GM18508 (cell line): ENCODE measurements around the gene ELMO1.
A peak's percentile ranks its signal among the peaks of the same experiment; 100 is the strongest.

ENCODE experiments used
- ATAC-seq: cut with Tn5 transposase; IDR thresholded peaks from one replicate; pipeline ENCODE4 v1.9.1; 2021; ENCODE audit warnings: moderate number of reproducible peaks; ENCODE audit not compliant: insufficient read depth, unreplicated experiment

Gene ELMO1

GRCh38 chr7:37235813-37236212 lies 212.9 kb downstream of the ELMO1 start:
- ATAC-seq, result no peak

GRCh38 chr7:37234928-37235327 lies 213.7 kb downstream of the ELMO1 start:
- ATAC-seq, result no peak

GRCh38 chr7:37234334-37234733 lies 214.3 kb downstream of the ELMO1 start:
- no peak for ATAC-seq

GRCh38 chr7:37231613-37232012 lies 217.1 kb downstream of the ELMO1 start:
- no peak for ATAC-seq

- no peak for ATAC-seq
These were observed 218.4 kb downstream of the ELMO1 start for GRCh38 chr7:37230221-37230620.

GRCh38 chr7:37229381-37229780 lies 219.3 kb downstream of the ELMO1 start:
- no peak for ATAC-seq

GRCh38 chr7:37225285-37225969 lies 223.2 kb downstream of the ELMO1 start:
- no peak for ATAC-seq

GRCh38 chr7:37224746-37225145 lies 223.9 kb downstream of the ELMO1 start:
- ATAC-seq, result no peak

GRCh38 chr7:37220664-37221063 lies 228.0 kb downstream of the ELMO1 start:
- no peak for ATAC-seq

- no peak for ATAC-seq
These were observed 229.7 kb downstream of the ELMO1 start for GRCh38 chr7:37218956-37219355.

- ATAC-seq, result no peak
These were observed 231.7 kb downstream of the ELMO1 start for GRCh38 chr7:37216923-37217322.

- no peak for ATAC-seq
These were observed 232.4 kb downstream of the ELMO1 start for GRCh38 chr7:37216156-37216852.

- no peak for ATAC-seq
These were observed 233.3 kb downstream of the ELMO1 start for GRCh38 chr7:37215290-37215923.

- ATAC-seq, result peak; percentile 12
These were observed 236.1 kb downstream of the ELMO1 start for GRCh38 chr7:37212556-37212955.

- ATAC-seq, result peak; percentile 42
These were observed 236.6 kb downstream of the ELMO1 start for GRCh38 chr7:37212051-37212450.

- ATAC-seq, result no peak
These were observed 237.4 kb downstream of the ELMO1 start for GRCh38 chr7:37211097-37211880.

- no peak for ATAC-seq
These were observed 239.5 kb downstream of the ELMO1 start for GRCh38 chr7:37209195-37209594.

GRCh38 chr7:37208528-37208927 lies 240.1 kb downstream of the ELMO1 start:
- peak; percentile 40 for ATAC-seq

GRCh38 chr7:37206192-37206591 lies 242.5 kb downstream of the ELMO1 start:
- ATAC-seq, result no peak

GRCh38 chr7:37205451-37205850 lies 243.2 kb downstream of the ELMO1 start:
- no peak for ATAC-seq

GRCh38 chr7:37201876-37202198 lies 246.8 kb downstream of the ELMO1 start:
- no peak for ATAC-seq
